Lower lobe of right lung (tissue), 2 donors: Measurements from ENCODE around the gene LINC01488. TPM values are rescaled to one million over a fixed set of nuclear protein-coding genes. Genes with fewer than 3 reads are reported as not detected.
A peak's percentile ranks its signal among the peaks of the same experiment; 100 is the strongest.

ENCODE experiments used
- ATAC-seq, 2 donors: fragments of 200-7000 bp; cut with Tn5 transposase; one replicate each; pipeline ENCODE4 v1.9.1; 2020 to 2022; ENCODE audit warnings: mild to moderate bottlenecking in 2 of 2, moderate library complexity in 2 of 2
- DNase-seq: peaks from one replicate; pipeline ENCODE4 v3.0.0-alpha.2; 2020
- H3K27ac ChIP-seq: fragments of 200-600 bp; one replicate; pipeline ENCODE4 v1.8.0; 2022
- H3K27me3 ChIP-seq: fragments of 200-600 bp; one replicate; pipeline ENCODE4 v1.8.0; 2022; ENCODE audit warnings: low read depth
- H3K36me3 ChIP-seq: fragments of 200-600 bp; one replicate; pipeline ENCODE4 v1.8.0; 2022; ENCODE audit warnings: mild to moderate bottlenecking
- H3K4me1 ChIP-seq: fragments of 200-600 bp; one replicate; pipeline ENCODE4 v1.8.0; 2022
- H3K4me3 ChIP-seq: fragments of 200-600 bp; one replicate; pipeline ENCODE4 v1.8.0; 2022; ENCODE audit warnings: mild to moderate bottlenecking
- H3K9me3 ChIP-seq: fragments of 200-600 bp; one replicate; pipeline ENCODE4 v1.8.0; 2022
- intact Hi-C: fragments of 100-400 bp; cut with DNase I; formaldehyde crosslinking; loops from one replicate; pipeline ENCODE4 v1.11.0; 2022
- total RNA-seq: library from RNA; stranded (reverse); fragmentation: NEBNext Ultra II Directional; extraction: Animal tissue kit (Norgen Biotek cat#: 25700); gene quantifications from one replicate; pipeline ENCODE4 v1.2.1, GENCODE V29; 2021
- TF ChIP-seq, protein P1 (sequence below): fragments of 200-600 bp; IDR thresholded peaks from one replicate; pipeline ENCODE4 v1.8.0; 2022; ENCODE audit warnings: antibody characterized with exemption, mild to moderate bottlenecking
- donor health status: DM: no; HTN: yes; CAD: no; lungs with severe emphysema.

The LINC01488 gene
- total RNA-seq, 1 donor from 2014 or later, result not detected

DNA sequence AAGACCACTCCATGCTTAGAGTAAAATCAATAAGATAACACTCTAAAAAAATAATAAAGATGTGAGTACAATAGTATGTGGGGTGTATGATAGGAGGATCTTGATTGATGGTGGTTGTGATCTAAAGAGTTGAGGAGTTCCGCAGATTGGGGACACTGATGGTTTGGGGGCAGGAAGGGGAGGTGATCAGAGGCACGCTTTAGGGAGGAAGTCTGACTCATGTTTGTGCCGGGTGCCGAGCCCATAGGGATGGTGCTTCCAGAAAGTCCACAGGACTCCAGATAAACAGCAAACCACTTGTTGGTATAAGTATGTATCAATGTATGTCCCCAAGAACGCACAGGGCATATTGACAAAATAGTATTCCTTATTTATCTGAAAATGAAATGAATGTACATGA is 27.5 kb downstream of the LINC01488 start:
- H3K4me1 ChIP-seq, result no peaks in the 10 kb centered on the region
- no peaks in the 10 kb centered on the region for H3K9me3 ChIP-seq
- H3K36me3 ChIP-seq, result no peaks in the 10 kb centered on the region
- H3K27me3 ChIP-seq, result no peaks in the 10 kb centered on the region
- intact Hi-C loops, result no loop called here
- ATAC-seq (no peak), DNase-seq (peak; percentile 7)
- H3K4me3 ChIP-seq, result no peak overlapping the region
- no peak overlapping the region for H3K27ac ChIP-seq
- TF ChIP-seq, protein P1, sequence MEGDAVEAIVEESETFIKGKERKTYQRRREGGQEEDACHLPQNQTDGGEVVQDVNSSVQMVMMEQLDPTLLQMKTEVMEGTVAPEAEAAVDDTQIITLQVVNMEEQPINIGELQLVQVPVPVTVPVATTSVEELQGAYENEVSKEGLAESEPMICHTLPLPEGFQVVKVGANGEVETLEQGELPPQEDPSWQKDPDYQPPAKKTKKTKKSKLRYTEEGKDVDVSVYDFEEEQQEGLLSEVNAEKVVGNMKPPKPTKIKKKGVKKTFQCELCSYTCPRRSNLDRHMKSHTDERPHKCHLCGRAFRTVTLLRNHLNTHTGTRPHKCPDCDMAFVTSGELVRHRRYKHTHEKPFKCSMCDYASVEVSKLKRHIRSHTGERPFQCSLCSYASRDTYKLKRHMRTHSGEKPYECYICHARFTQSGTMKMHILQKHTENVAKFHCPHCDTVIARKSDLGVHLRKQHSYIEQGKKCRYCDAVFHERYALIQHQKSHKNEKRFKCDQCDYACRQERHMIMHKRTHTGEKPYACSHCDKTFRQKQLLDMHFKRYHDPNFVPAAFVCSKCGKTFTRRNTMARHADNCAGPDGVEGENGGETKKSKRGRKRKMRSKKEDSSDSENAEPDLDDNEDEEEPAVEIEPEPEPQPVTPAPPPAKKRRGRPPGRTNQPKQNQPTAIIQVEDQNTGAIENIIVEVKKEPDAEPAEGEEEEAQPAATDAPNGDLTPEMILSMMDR, result no peak

DNA sequence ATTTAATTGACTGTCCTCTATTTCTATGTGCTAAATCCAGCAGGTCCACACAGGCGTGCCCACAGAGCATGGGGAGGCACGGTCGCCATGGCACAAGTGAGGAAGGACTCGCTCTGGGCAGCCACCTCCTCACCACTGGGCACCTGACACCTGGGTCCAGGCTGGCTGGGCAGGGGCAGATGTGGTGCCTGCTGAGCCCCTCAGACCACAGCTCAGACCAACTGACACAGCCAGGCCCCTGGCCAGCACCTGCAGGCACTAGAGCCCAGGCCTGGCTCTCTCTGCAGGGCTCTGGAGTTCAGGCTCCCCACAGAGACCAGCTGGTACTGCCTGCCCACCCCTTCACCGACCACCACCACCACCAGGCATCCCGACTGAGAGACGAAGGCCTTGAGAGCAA is 27.9 kb downstream of the LINC01488 start:
- ATAC-seq, result peak; percentile 6 to 9

DNA sequence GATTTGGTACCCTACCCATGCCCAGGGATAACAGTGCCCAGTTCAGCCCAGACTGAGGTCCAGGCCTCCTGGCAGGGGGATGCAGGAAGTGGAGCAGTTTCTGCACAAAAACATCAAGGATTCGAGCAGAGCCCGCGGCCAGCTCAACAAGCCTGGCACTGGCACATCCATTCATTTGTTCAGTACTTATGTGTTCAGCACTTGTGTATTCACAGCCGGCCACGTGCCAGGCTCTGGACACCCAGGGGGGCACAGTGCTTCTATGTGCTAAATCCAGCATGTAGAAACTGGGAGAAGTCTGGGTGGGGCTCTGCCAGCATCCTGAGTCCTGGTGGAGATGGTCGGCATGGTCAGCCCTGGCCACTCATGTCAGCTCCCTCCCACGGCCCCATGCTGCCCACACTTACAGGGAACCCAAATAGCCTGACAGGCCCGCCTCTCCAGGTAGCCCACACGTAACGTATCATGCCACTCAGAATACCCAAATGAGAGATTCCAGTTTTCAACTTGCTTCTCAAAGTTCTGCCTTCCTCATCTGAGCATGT is 28.5 kb downstream of the LINC01488 start:
- Histone ChIP-seq H3K4me1 (no peaks in the 10 kb centered on the region), H3K27me3 (no peaks in the 10 kb centered on the region), H3K27ac (no peak overlapping the region), H3K4me3 (no peak overlapping the region), H3K36me3 (no peaks in the 10 kb centered on the region), H3K9me3 (no peaks in the 10 kb centered on the region)
- TF ChIP-seq, protein P1, result no peak
- no peak for ATAC-seq
- intact Hi-C loops, result no loop called here
- peak; percentile 34 for DNase-seq

More for the DNA sequence above, 27.9 kb downstream of the LINC01488 start:
- Histone ChIP-seq H3K27me3 (no peaks in the 10 kb centered on the region), H3K36me3 (no peaks in the 10 kb centered on the region), H3K4me3 (no peak overlapping the region), H3K9me3 (no peaks in the 10 kb centered on the region), H3K4me1 (no peaks in the 10 kb centered on the region), H3K27ac (no peak overlapping the region)
- intact Hi-C loops, result no loop called here
- TF ChIP-seq, protein P1, result no peak
- peak; percentile 19 for DNase-seq

DNA sequence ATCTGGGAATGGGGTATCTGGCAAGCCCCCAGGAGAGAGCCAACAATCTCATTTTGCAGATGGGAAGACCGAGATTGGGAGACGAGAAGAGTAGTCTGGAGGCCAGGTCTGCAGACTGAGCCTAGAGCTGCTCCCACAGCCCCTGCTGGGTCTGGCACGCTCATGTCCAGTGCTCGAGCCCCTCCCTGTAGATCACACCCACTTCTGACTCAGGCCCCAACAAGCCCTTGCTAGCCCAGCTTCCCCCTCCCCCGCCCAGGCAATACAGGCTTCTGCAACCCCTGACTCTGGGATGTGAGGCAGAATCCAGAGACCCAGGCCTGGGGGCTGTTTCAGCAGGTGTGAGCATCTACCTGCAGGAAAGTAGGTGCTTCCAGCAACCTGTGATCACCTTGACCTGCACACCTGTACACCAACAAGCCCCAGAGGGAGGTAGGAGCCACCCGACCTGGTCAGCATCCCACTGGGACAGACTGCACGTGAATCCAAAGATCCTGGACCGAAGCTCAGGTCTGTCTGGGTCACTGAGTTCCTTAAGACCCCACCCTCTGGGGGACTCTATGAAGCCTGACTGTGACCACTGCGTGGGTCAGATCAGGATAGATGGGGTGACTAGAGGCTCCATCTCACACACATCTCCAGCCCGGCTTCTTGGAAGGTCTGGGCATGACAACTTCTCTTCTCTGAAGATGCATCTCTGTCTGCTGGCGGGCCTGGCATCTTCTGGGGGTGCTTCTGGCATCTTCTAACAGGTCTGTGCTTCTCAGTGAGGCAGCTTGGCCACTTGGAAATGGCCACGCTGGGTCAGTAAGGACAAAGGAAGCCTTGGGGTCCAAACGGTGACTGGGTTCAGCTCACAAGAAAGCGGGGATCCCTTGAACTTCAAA is 29.3 kb downstream of the LINC01488 start:
- H3K27me3 ChIP-seq, result no peaks in the 10 kb centered on the region
- no peak for ATAC-seq
- no peaks in the 10 kb centered on the region for H3K4me1 ChIP-seq
- TF ChIP-seq, protein P1, result no peak
- DNase-seq, result peak; percentile 33
- no peak overlapping the region for H3K4me3 ChIP-seq
- H3K36me3 ChIP-seq, result no peaks in the 10 kb centered on the region
- no peak overlapping the region for H3K27ac ChIP-seq
- H3K9me3 ChIP-seq, result no peaks in the 10 kb centered on the region
- intact Hi-C loops, result no loop called here

DNA sequence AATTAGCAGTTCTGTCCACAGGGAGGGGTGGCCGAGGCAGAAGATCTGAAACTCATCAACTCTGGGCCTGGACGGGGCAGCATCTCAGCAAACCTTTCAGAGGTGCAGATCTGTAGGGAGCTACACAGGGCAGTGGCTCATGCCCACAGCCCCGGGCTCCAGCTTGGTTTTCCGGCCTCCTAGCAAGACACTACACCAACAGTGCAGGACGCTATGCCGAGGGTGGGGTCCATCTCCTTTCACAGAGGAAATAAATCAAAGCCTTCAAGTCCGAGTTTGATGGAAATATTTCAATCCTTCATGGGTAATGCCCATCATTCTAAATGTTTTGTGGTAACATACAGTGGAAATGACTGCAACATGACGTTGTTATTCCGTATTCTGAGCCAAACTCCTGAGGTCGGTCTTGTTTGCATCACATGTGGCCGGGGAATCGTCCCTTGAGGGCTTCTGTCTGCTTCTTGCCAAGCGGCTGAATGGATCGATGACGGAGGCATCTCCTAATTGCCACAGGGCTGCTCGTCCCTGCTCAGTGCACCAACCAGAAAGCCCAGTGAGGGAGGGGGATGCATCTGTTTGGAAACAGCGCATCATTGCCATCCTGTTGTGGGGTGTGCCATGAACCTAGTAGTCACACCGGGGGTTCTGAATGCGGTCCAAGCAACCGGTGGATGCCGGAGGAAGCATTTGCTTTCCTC is 30.0 kb downstream of the LINC01488 start:
- Histone ChIP-seq H3K27ac (no peak overlapping the region), H3K36me3 (no peaks in the 10 kb centered on the region), H3K27me3 (no peaks in the 10 kb centered on the region), H3K4me3 (no peak overlapping the region), H3K4me1 (no peaks in the 10 kb centered on the region), H3K9me3 (peaks cover 2% of the 10 kb centered on the region)
- ATAC-seq, result no peak
- TF ChIP-seq, protein P1, result no peak
- intact Hi-C loops, result no loop called here
- DNase-seq, result peak; percentile 30
